ENCODE measurements around the gene GFRA1.

The GFRA1 gene

GRCh38 chr10:116232613-116233012 lies 40.4 kb downstream of the GFRA1 start:
- no peaks in the 10 kb centered on the region for H3K27me3 ChIP-seq (ENCODE audit: control insufficient read depth, insufficient read depth, low read length)
- no peaks in the 10 kb centered on the region for H3K79me2 ChIP-seq
- no peaks in the 10 kb centered on the region for H3K4me1 ChIP-seq
- no peaks in the 10 kb centered on the region for H3K9me3 ChIP-seq (ENCODE audit: control insufficient read depth, low read length)
- H3K9ac ChIP-seq: no peak overlapping the region
- TF ChIP-seq CTCF (IDR thresholded peaks at IDR 0.05): no peak
- H3K27ac ChIP-seq: no peak overlapping the region
- H3K36me3 ChIP-seq (ENCODE audit: control insufficient read depth, insufficient read depth, low read length): no peaks in the 10 kb centered on the region
- no peak overlapping the region for H3K4me3 ChIP-seq (ENCODE audit: low read depth, low read length)
- no peak overlapping the region for H2AFZ ChIP-seq
- H3K4me2 ChIP-seq (ENCODE audit: low read length): no peak overlapping the region

- Histone ChIP-seq H3K79me2 (no peaks in the 10 kb centered on the region), H3K4me3 (ENCODE audit: low read depth, low read length) (no peak overlapping the region), H3K9me3 (ENCODE audit: control insufficient read depth, low read length) (no peaks in the 10 kb centered on the region), H3K4me2 (ENCODE audit: low read length) (no peak overlapping the region), H3K27me3 (ENCODE audit: control insufficient read depth, insufficient read depth, low read length) (no peaks in the 10 kb centered on the region), H3K36me3 (ENCODE audit: control insufficient read depth, insufficient read depth, low read length) (no peaks in the 10 kb centered on the region), H3K27ac (no peak overlapping the region), H2AFZ (no peak overlapping the region), H3K9ac (no peak overlapping the region), H3K4me1 (no peaks in the 10 kb centered on the region)
- no peak for TF ChIP-seq CTCF (IDR thresholded peaks at IDR 0.05)
Observed at GRCh38 chr10:116226766-116227165, 46.2 kb downstream of the GFRA1 start.

- no peaks in the 10 kb centered on the region for H3K9me3 ChIP-seq (ENCODE audit: control insufficient read depth, low read length)
- H3K4me3 ChIP-seq (ENCODE audit: low read depth, low read length): no peak overlapping the region
- no peaks in the 10 kb centered on the region for H3K27me3 ChIP-seq (ENCODE audit: control insufficient read depth, insufficient read depth, low read length)
- H3K9ac ChIP-seq: no peak overlapping the region
- no peak overlapping the region for H3K27ac ChIP-seq
- H3K36me3 ChIP-seq (ENCODE audit: control insufficient read depth, insufficient read depth, low read length): no peaks in the 10 kb centered on the region
- H3K4me2 ChIP-seq (ENCODE audit: low read length): no peak overlapping the region
- H3K4me1 ChIP-seq: no peaks in the 10 kb centered on the region
- TF ChIP-seq CTCF (IDR thresholded peaks at IDR 0.05): no peak
- no peaks in the 10 kb centered on the region for H3K79me2 ChIP-seq
- H2AFZ ChIP-seq: no peak overlapping the region
Observed at GRCh38 chr10:116226053-116226452, 47.0 kb downstream of the GFRA1 start.

- Histone ChIP-seq H3K4me3 (ENCODE audit: low read depth, low read length) (no peak overlapping the region), H3K4me1 (no peaks in the 10 kb centered on the region), H3K9me3 (ENCODE audit: control insufficient read depth, low read length) (no peaks in the 10 kb centered on the region), H3K36me3 (ENCODE audit: control insufficient read depth, insufficient read depth, low read length) (no peaks in the 10 kb centered on the region), H3K9ac (no peak overlapping the region), H3K4me2 (ENCODE audit: low read length) (no peak overlapping the region), H3K27me3 (ENCODE audit: control insufficient read depth, insufficient read depth, low read length) (no peaks in the 10 kb centered on the region), H3K27ac (no peak overlapping the region), H2AFZ (no peak overlapping the region), H3K79me2 (no peaks in the 10 kb centered on the region)
- no peak for TF ChIP-seq CTCF (IDR thresholded peaks at IDR 0.05)
Observed at GRCh38 chr10:116223289-116223688, 49.7 kb downstream of the GFRA1 start.

- Histone ChIP-seq H3K4me1 (no peaks in the 10 kb centered on the region), H3K4me3 (ENCODE audit: low read depth, low read length) (no peak overlapping the region), H3K27me3 (ENCODE audit: control insufficient read depth, insufficient read depth, low read length) (no peaks in the 10 kb centered on the region), H3K9ac (no peak overlapping the region), H3K9me3 (ENCODE audit: control insufficient read depth, low read length) (no peaks in the 10 kb centered on the region), H3K79me2 (no peaks in the 10 kb centered on the region), H3K36me3 (ENCODE audit: control insufficient read depth, insufficient read depth, low read length) (no peaks in the 10 kb centered on the region), H3K27ac (no peak overlapping the region), H2AFZ (no peak overlapping the region), H3K4me2 (ENCODE audit: low read length) (no peak overlapping the region)
- TF ChIP-seq CTCF (IDR thresholded peaks at IDR 0.05): no peak
Observed at GRCh38 chr10:116221053-116221452, 52.0 kb downstream of the GFRA1 start.
